Spleen (tissue), 7 donors: Measurements from ENCODE around the gene NTN1.

Experiments
- CTCF ChIP-seq, 11 experiments: fragments of 200-600 bp in 7 of 11; fragments of 450-650 bp in 4 of 11; sonication (generic) in 4 of 11; IDR thresholded peaks in 8 of 11; conservative IDR thresholded peaks in 3 of 11; 1 replicate in 7 of 11; 2 replicates in 4 of 11; pipeline versions ENCODE4 v1.4.0 to v1.8.0; 2016 to 2021; ENCODE audit warnings: antibody characterized with exemption in 11 of 11, inconsistent platforms in 4 of 11, mild to moderate bottlenecking in 1 of 11
- POLR2AphosphoS5 ChIP-seq, 3 donors: sonication (generic); formaldehyde crosslinking; IDR thresholded peaks; one replicate each; pipeline ENCODE4 v1.5.1; 2017; ENCODE audit warnings: antibody characterized with exemption in 3 of 3
- donor health status: DM: no; HTN: no; CAD: no; lungs with moderate emphysema.
- donor health status: DM: no; HTN: no; CAD: no.
- donor health status: DM: no; HTN: no; CAD: no.

GRCh38 chr17:9142772-9143494 is 121.6 kb downstream of the NTN1 start:
- TF ChIP-seq POLR2AphosphoS5 (IDR thresholded peaks at IDR 0.05) = no peak
- TF ChIP-seq CTCF (IDR thresholded peaks at IDR 0.05 in 8 of 11, conservative IDR thresholded peaks at IDR 0.05 in 3 of 11) = no peak
